GM19324 (cell line): ENCODE data around the gene DPYSL4.

Experiments
- ATAC-seq: cut with Tn5 transposase; IDR thresholded peaks from one replicate; pipeline ENCODE4 v1.9.1; 2021; ENCODE audit warnings: mild to moderate bottlenecking, moderate library complexity; ENCODE audit not compliant: unreplicated experiment, low FRiP score

DPYSL4 gene

DNA sequence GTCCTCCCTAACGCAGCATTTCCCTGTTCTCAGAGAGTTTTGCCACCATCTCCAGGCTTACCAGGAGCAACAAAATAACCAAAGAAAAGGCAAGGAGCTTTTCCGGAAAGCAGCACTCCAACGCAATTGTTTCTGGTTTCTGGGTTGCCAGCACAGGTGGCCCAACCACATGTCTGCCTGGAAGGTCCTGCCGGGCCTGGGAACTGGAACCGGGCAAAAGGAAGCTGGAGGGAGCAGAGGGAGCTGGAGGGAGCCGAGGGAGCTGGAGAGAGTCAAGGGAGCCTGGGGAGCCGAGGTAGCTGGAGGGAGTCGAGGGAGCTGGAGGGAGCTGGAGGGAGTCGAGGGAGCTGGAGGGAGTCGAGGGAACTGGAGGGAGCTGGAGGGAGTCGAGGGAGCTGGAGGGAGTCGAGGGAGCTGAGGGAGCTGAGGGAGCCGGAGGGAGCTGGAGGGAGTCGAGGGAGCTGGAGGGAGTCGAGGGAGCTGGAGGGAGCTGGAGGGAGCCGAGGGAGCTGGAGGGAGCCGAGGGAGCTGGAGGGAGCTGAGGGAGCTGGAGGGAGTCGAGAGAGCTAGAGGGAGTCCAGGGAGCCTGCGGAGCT, 66.4 kb downstream of the DPYSL4 start:
- no peak for ATAC-seq

DNA sequence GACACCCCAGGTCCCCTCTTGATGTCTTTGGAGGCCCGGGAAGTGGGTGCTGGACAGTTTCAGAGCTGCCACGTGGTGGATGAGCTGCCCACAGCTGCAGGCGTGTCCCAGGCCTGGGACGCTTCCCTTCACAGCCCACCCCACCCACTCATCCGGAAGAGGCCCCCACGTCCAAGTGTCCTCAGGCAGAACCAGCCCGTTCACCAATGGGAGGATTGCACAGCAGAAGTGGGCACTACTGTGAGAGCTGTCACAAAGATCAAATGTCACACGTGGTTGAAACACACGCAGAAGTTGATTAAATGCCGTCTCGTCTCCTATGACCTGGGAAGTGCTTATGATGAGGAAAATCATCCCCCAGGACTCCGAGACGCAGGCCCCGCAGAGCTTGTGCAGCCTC, 68.1 kb downstream of the DPYSL4 start:
- no peak for ATAC-seq
